Keratinocyte (primary cell): ENCODE results near the gene MAB21L3. TPM values are rescaled to one million over a fixed set of nuclear protein-coding genes. Genes with fewer than 3 reads are reported as not detected.

Source experiments
- DNase-seq: peaks from one replicate; pipeline ENCODE4 v3.0.0-alpha.2; 2011; ENCODE audit warnings: low read depth, missing footprints, low spot score
- FAIRE-seq: peaks from 2 replicates; lab custom pipeline; 2011; peaks lifted over from hg19 to GRCh38; lab: Jason Lieb, UNC
- H2AFZ ChIP-seq: 2 replicates; pipeline ENCODE4 v1.6.0; 2012; ENCODE audit warnings: low read length, control low read depth, inconsistent platforms; ENCODE audit not compliant: control insufficient read depth
- H3K27ac ChIP-seq: 2 replicates; pipeline ENCODE4 v1.5.1; 2011; ENCODE audit warnings: low read length; ENCODE audit not compliant: control insufficient read depth, insufficient read depth
- H3K27me3 ChIP-seq: 3 replicates; pipeline ENCODE4 v1.6.0; 2011; ENCODE audit warnings: low read length; ENCODE audit not compliant: control insufficient read depth, insufficient read depth; ENCODE audit errors: extremely low read depth
- H3K36me3 ChIP-seq, 2 experiments: 2 replicates in 1 of 2; 3 replicates in 1 of 2; pipeline ENCODE4 v1.5.1; 2011; ENCODE audit warnings: low read length in 2 of 2, mild to moderate bottlenecking in 1 of 2; ENCODE audit not compliant: control insufficient read depth in 2 of 2, insufficient read depth in 2 of 2; ENCODE audit errors: extremely low read depth in 1 of 2
- H3K4me1 ChIP-seq: 3 replicates; pipeline ENCODE4 v1.5.1; 2011; ENCODE audit warnings: low read length; ENCODE audit not compliant: control insufficient read depth, insufficient read depth; ENCODE audit errors: extremely low read depth
- H3K4me2 ChIP-seq: 3 replicates; pipeline ENCODE4 v1.6.0; 2011; ENCODE audit warnings: low read depth, low read length; ENCODE audit not compliant: control insufficient read depth, insufficient read depth; ENCODE audit errors: extremely low read depth
- H3K4me3 ChIP-seq, 3 experiments: fragments of 200-600 bp in 1 of 3; sonication (generic) in 1 of 3; 2 replicates in 2 of 3; 3 replicates in 1 of 3; pipeline ENCODE4 v1.5.1; 2011 to 2016; ENCODE audit warnings: low read length in 3 of 3, mild to moderate bottlenecking in 3 of 3, control low read depth in 2 of 3, inconsistent platforms in 1 of 3, low read depth in 1 of 3, mixed read lengths in 1 of 3, mixed run types in 1 of 3, moderate library complexity in 1 of 3; ENCODE audit not compliant: control insufficient read depth in 2 of 3, insufficient read depth in 2 of 3; ENCODE audit errors: extremely low read depth in 1 of 3
- H3K79me2 ChIP-seq: 2 replicates; pipeline ENCODE4 v1.6.0; 2012; ENCODE audit warnings: low read length; ENCODE audit not compliant: control insufficient read depth, insufficient read depth
- H3K9ac ChIP-seq: 3 replicates; pipeline ENCODE4 v1.6.0; 2011; ENCODE audit warnings: low read length; ENCODE audit not compliant: control insufficient read depth, insufficient read depth; ENCODE audit errors: extremely low read depth
- H3K9me1 ChIP-seq: 3 replicates; pipeline ENCODE4 v1.6.0; 2011; ENCODE audit warnings: low read length; ENCODE audit not compliant: control insufficient read depth, insufficient read depth; ENCODE audit errors: extremely low read depth
- H3K9me3 ChIP-seq: 2 replicates; pipeline ENCODE4 v1.5.1; 2012; ENCODE audit warnings: low read depth, low read length; ENCODE audit not compliant: control insufficient read depth
- H4K20me1 ChIP-seq: 3 replicates; pipeline ENCODE4 v1.6.0; 2011; ENCODE audit warnings: low read length; ENCODE audit not compliant: control insufficient read depth, insufficient read depth; ENCODE audit errors: extremely low read depth
- CTCF ChIP-seq, 3 experiments: IDR thresholded peaks in 1 of 3; conservative IDR thresholded peaks in 1 of 3; optimal IDR thresholded peaks in 1 of 3; 2 replicates in 2 of 3; 3 replicates in 1 of 3; pipeline versions ENCODE3 to v1.5.1; 2011; ENCODE audit warnings: low read length in 3 of 3, mild to moderate bottlenecking in 3 of 3, moderate library complexity in 2 of 3, control low read depth in 1 of 3, inconsistent platforms in 1 of 3; ENCODE audit not compliant: insufficient read depth in 2 of 3; ENCODE audit errors: extremely low read depth in 1 of 3
- EZH2 ChIP-seq: IDR thresholded peaks from one replicate; pipeline ENCODE4 v1.6.1; 2012; ENCODE audit warnings: inconsistent platforms, mild to moderate bottlenecking, low read length, moderate library complexity
- dilution Hi-C: fragments of 300-500 bp; cut with MboI; formaldehyde crosslinking; loops from one replicate; pipeline ENCODE4 v1.7.0; 2020; ENCODE audit warnings: low sequenced_read_pairs; ENCODE audit not compliant: extremely low pct_ligation_motif_present
- polyA plus RNA-seq, 5 experiments: library from polyadenylated mRNA; depleted of rRNA in 3 of 5; stranded (reverse) in 3 of 5; stranded (forward) in 1 of 5; unstranded in 1 of 5; fragments of >200 nt; gene quantifications; 1 replicate in 1 of 5; 2 replicates in 3 of 5; 3 replicates in 1 of 5; pipeline versions ENCODE4 v1.2.1 to v1.2.3, GENCODE V29; 2011 to 2012; ENCODE audit warnings: missing spikeins in 2 of 5, low read depth in 1 of 5, low replicate concordance in 1 of 5

Gene MAB21L3
- polyA plus RNA-seq, 1 donor (not counting 4 experiments of a cell fraction or from before 2014, with no cell fraction given): 0.29 TPM

DNA sequence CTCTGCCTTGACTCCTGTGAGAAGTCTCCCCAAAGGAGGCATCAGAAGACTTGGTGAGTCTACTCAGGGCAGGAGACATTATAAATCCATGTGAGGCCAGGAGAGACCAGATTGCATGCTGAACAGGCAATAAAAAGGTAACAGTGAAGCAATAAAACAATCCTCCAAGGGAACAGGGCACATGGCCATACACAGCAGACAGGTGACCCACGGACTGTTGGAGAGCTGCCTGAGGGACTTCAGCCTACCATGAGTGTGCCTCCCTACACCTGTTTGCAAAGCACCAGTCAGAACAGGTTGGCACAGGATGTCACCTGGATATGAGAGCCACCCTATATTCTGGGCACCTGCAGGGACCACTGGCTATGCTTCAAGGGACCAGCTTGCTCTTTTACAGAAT lies 67.6 kb downstream of the MAB21L3 start:
- H3K79me2 ChIP-seq: no peaks in the 10 kb centered on the region
- H3K9ac ChIP-seq: no peak overlapping the region
- H3K27ac ChIP-seq: no peak overlapping the region
- DNase-seq (no peak), FAIRE-seq (no peak)
- H2AFZ ChIP-seq: no peak overlapping the region
- peaks cover 3% of the 10 kb centered on the region for H3K27me3 ChIP-seq
- no peaks in the 10 kb centered on the region for H3K9me1 ChIP-seq
- H3K36me3 ChIP-seq: no peaks in the 10 kb centered on the region
- TF ChIP-seq CTCF (optimal IDR thresholded peaks at IDR 0.05 in 1 of 3, IDR thresholded peaks at IDR 0.05 in 1 of 3, conservative IDR thresholded peaks at IDR 0.05 in 1 of 3; ENCODE audit: extremely low read depth in 1 of 3, insufficient read depth in 2 of 3, low read length in 3 of 3): no peak
- no peak for TF ChIP-seq EZH2
- dilution Hi-C loops: no loop called here
- H3K4me1 ChIP-seq: no peaks in the 10 kb centered on the region
- no peak overlapping the region for H3K4me3 ChIP-seq
- H3K4me2 ChIP-seq: no peak overlapping the region
- no peaks in the 10 kb centered on the region for H3K9me3 ChIP-seq
- H4K20me1 ChIP-seq: no peaks in the 10 kb centered on the region

GRCh38 chr1:116179419-116179818 lies 68.2 kb downstream of the MAB21L3 start:
- Histone ChIP-seq H3K4me3 (no peak overlapping the region), H3K9ac (no peak overlapping the region), H3K4me2 (no peak overlapping the region), H3K27me3 (peaks cover 3% of the 10 kb centered on the region), H3K36me3 (no peaks in the 10 kb centered on the region), H3K4me1 (no peaks in the 10 kb centered on the region), H3K79me2 (no peaks in the 10 kb centered on the region), H3K27ac (no peak overlapping the region), H2AFZ (no peak overlapping the region), H3K9me3 (no peaks in the 10 kb centered on the region), H4K20me1 (no peaks in the 10 kb centered on the region), H3K9me1 (no peaks in the 10 kb centered on the region)
- TF ChIP-seq EZH2 (no peak), CTCF (optimal IDR thresholded peaks at IDR 0.05 in 1 of 3, IDR thresholded peaks at IDR 0.05 in 1 of 3, conservative IDR thresholded peaks at IDR 0.05 in 1 of 3; ENCODE audit: extremely low read depth in 1 of 3, insufficient read depth in 2 of 3, low read length in 3 of 3) (no peak)
- dilution Hi-C loops: no loop called here
- no peak for DNase-seq
- FAIRE-seq: no peak
